ENCODE results near the gene PDZD2.

GRCh38 chr5:31728039-31728438 is 89.1 kb downstream of the PDZD2 start:
- no peak for TF ChIP-seq CTCF (IDR thresholded peaks at IDR 0.05; ENCODE audit: poor library complexity)
- no peak for TF ChIP-seq EZH2 (IDR thresholded peaks at IDR 0.05; ENCODE audit: borderline replicate concordance)

Data from hepatocyte (in vitro differentiated cells).